T-cell (primary cell): ENCODE data around the gene MAP2K5. TPM values are rescaled to one million over a fixed set of nuclear protein-coding genes. Genes with fewer than 3 reads are reported as not detected.

ENCODE experiments used
- ATAC-seq, 4 experiments: fragments of 200-7000 bp in 3 of 4; fragments of 150-1000 bp in 1 of 4; cut with Tn5 transposase; replicated peaks in 1 of 4; 1 replicate in 3 of 4; 2 replicates in 1 of 4; pipeline ENCODE4 v1.10.0; 2021; ENCODE audit warnings: moderate library complexity in 3 of 4, mild to moderate bottlenecking in 2 of 4, moderate number of reproducible peaks in 1 of 4
- CTCF ChIA-PET, 2 donors: fragments of 300-600 bp; sonication (Branson Sonifier 250); formaldehyde crosslinking; loops; one replicate each; lab custom pipeline; 2022; ENCODE audit warnings: antibody characterized with exemption in 2 of 2; lab: Charles Lee
- POLR2A ChIA-PET, 2 donors: fragments of 300-600 bp; sonication (Branson Sonifier 250); formaldehyde crosslinking; loops; one replicate each; lab custom pipeline; 2022; ENCODE audit warnings: antibody characterized with exemption in 2 of 2; lab: Charles Lee
- DNase-seq, 35 experiments: peaks; one replicate each; pipeline versions ENCODE4 v3.0.0 to v3.0.0-alpha.2; 2013 to 2023
- H3K27ac ChIP-seq: one replicate; pipeline ENCODE4 v1.5.1; 2013; ENCODE audit warnings: low read length
- H3K27me3 ChIP-seq, 2 experiments: replicated peaks in 1 of 2; 1 replicate in 1 of 2; 2 replicates in 1 of 2; pipeline versions ENCODE4 v1.6.1 to v1.7.0; 2013; ENCODE audit warnings: low read length in 1 of 2, mixed read lengths in 1 of 2; ENCODE audit not compliant: control insufficient read depth in 2 of 2, insufficient read depth in 2 of 2; ENCODE audit errors: extremely low read depth in 1 of 2
- H3K36me3 ChIP-seq, 2 donors: 1 replicate in 1 of 2; 2 replicates in 1 of 2; pipeline versions ENCODE4 v1.6.1 to v1.7.0; 2013; ENCODE audit warnings: low read length in 1 of 2; ENCODE audit not compliant: control insufficient read depth in 2 of 2, insufficient read depth in 1 of 2; ENCODE audit errors: extremely low read depth in 1 of 2
- H3K4me1 ChIP-seq, 2 experiments: 1 replicate in 1 of 2; 2 replicates in 1 of 2; pipeline versions ENCODE4 v1.6.1 to v1.7.0; 2013; ENCODE audit warnings: low read length in 2 of 2, mixed read lengths in 1 of 2; ENCODE audit not compliant: insufficient read depth in 2 of 2, control insufficient read depth in 1 of 2; ENCODE audit errors: extremely low read depth in 1 of 2
- H3K4me3 ChIP-seq, 2 donors: 1 replicate in 1 of 2; 2 replicates in 1 of 2; pipeline versions ENCODE4 v1.5.1 to v1.7.0; 2013; ENCODE audit warnings: mild to moderate bottlenecking in 2 of 2, low read length in 1 of 2, moderate library complexity in 1 of 2; ENCODE audit not compliant: control insufficient read depth in 1 of 2; ENCODE audit errors: extremely low read depth in 1 of 2
- H3K9me3 ChIP-seq: 2 replicates; pipeline ENCODE4 v1.7.0; 2013
- H3K27ac Mint-ChIP-seq, 2 donors: one replicate each; pipeline ENCODE4 v1.8.0; 2020 to 2021; ENCODE audit warnings: mild to moderate bottlenecking in 2 of 2, mixed read lengths in 2 of 2
- H3K27me3 Mint-ChIP-seq, 2 donors: one replicate each; pipeline ENCODE4 v1.8.0; 2021 to 2022; ENCODE audit warnings: mixed read lengths in 2 of 2
- H3K36me3 Mint-ChIP-seq: one replicate; pipeline ENCODE4 v1.8.0; 2021; ENCODE audit warnings: mixed read lengths
- H3K4me1 Mint-ChIP-seq, 3 donors: one replicate each; pipeline ENCODE4 v1.8.0; 2020 to 2022; ENCODE audit warnings: mixed read lengths in 3 of 3, mild to moderate bottlenecking in 1 of 3
- H3K4me3 Mint-ChIP-seq, 3 donors: one replicate each; pipeline ENCODE4 v1.8.0; 2020 to 2022; ENCODE audit warnings: mild to moderate bottlenecking in 3 of 3, mixed read lengths in 3 of 3, moderate library complexity in 3 of 3
- H3K9me3 Mint-ChIP-seq, 3 donors: one replicate each; pipeline ENCODE4 v1.8.0; 2020 to 2022; ENCODE audit warnings: mixed read lengths in 3 of 3
- WGBS: methylation state at CpG from one replicate; pipeline ENCODE4 v1.1.5; 2013; ENCODE audit warnings: missing lambda C conversion rate; ENCODE audit not compliant: insufficient coverage; 5-methylcytosine and 5-hydroxymethylcytosine counted together
- total RNA-seq, 35 experiments: library from RNA in 6 of 35; stranded (reverse) in 6 of 35; fragments of 120-200 nt in 1 of 35; gene quantifications; one replicate each; pipeline versions ENCODE4 v1.2.1 to v1.2.4 and lab custom pipeline; 2013 to 2026

Gene MAP2K5
- total RNA-seq, 5 donors from 2014 or later (not counting 1 experiment from before 2014, with no cell fraction given): 24.5 to 35.5 (median 28.5) TPM

- Mint-ChIP-seq H3K36me3 (peaks cover 3% of the 10 kb centered on the region), H3K4me1 (peaks cover 62 to 80% (median 68%) of the 10 kb centered on the region in 3 donors), H3K27ac (peak overlapping the region; percentile 58 to 79), H3K9me3 (no peaks in the 10 kb centered on the region), H3K4me3 (peak overlapping the region in 1 of 3 donors; percentile 0), H3K27me3 (no peaks in the 10 kb centered on the region)
- no peaks in the 10 kb centered on the region for H3K36me3 ChIP-seq
- no peaks in the 10 kb centered on the region for H3K9me3 ChIP-seq
- POLR2A ChIA-PET: no interaction called here
- CTCF ChIA-PET: interaction anchor here in 1 of 2 donors (0.6 kb wide), 1 partner anchor 111 kb away, joined by 3 read pairs; no protein-coding TSS in a partner anchor
- H3K4me3 ChIP-seq: no peak overlapping the region
- WGBS: 80% methylated on average over 1 of the region's 1 CpG
- H3K4me1 ChIP-seq: peaks cover 34 to 44% of the 10 kb centered on the region in 2 experiments
- no peak for DNase-seq
- no peak overlapping the region for H3K27ac ChIP-seq
- H3K27me3 ChIP-seq: no peaks in the 10 kb centered on the region
- no peak for ATAC-seq
Observed at GRCh38 chr15:67755936-67756335, 213.4 kb downstream of the MAP2K5 start.

DNA sequence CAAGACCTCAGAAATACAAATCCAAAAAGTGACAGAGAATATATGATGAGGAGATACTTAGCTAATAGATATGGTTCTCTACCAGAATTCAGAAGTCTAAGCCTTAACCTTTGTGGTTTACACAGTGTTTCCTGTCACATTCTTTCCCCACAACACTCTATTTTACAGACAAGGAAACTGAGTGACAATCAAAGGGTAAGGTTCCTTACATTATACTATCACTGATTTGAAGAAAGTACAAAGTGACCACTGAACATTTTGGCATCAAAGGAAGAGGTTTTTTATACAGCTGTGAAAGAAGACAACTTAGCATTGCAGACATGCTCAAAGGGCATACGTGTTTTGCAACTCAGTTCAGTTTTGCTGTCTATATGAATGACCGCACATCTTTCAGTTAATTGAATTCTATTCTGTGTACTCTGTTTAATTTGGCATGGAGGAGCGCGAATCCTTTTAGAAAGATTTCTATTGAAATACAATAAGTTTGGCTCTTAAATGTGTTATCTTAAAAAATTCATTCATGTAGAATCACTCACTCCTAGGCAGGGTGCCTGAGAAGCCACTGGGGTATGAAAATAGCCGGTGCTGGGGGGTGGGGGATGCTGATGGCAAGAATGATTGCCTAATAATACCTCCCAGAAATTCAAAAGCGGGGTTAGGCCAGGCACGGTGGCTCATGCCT is 216.3 kb downstream of the MAP2K5 start:
- Histone ChIP-seq H3K4me3 (no peak overlapping the region), H3K27me3 (no peaks in the 10 kb centered on the region), H3K27ac (no peak overlapping the region), H3K9me3 (no peaks in the 10 kb centered on the region), H3K4me1 (peaks cover 42 to 68% of the 10 kb centered on the region in 2 experiments), H3K36me3 (no peaks in the 10 kb centered on the region)
- DNase-seq (peak in 1 of 35 experiments; percentile 49), ATAC-seq (peak; percentile 67 to 84 (median 80))
- H3K27me3 Mint-ChIP-seq: no peaks in the 10 kb centered on the region
- H3K9me3 Mint-ChIP-seq: no peaks in the 10 kb centered on the region
- peak overlapping the region in 2 of 3 donors; percentile 15 to 58 for H3K4me3 Mint-ChIP-seq
- peak overlapping the region; percentile 80 to 83 for H3K27ac Mint-ChIP-seq
- ChIA-PET POLR2A (interaction anchor here in 1 of 2 donors (0.6 kb wide), 1 partner anchor 26 kb away, joined by 3 read pairs; no protein-coding TSS in a partner anchor), CTCF (interaction anchor here in 1 of 2 donors (0.6 kb wide), 1 partner anchor 10 kb away, joined by 3 read pairs; no protein-coding TSS in a partner anchor)
- peaks cover 86 to 94% (median 90%) of the 10 kb centered on the region in 3 donors for H3K4me1 Mint-ChIP-seq
- WGBS: no CpG with 5 or more reads among the region's 7 CpGs
- peaks cover 4% of the 10 kb centered on the region for H3K36me3 Mint-ChIP-seq

DNA sequence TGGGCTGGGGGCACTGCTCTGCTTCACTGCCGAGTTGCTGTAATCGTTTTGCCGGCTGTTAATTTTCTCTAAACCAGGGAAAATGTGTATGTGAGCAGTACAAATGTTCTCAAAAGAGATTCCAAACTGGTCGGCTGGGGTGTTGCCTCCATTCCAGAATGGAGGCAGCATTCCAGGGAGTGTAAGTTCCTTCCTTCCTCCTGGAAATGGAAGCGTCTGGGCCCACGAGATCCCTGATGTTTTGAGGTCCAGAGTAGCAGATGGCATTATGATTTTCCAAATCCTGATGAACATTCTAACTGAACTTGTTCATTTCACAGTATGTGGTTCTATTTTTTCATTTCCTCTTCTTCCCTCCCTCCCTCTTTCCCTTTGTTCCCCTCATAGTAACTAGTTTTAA is 218.4 kb downstream of the MAP2K5 start:
- no peak for ATAC-seq
- Histone ChIP-seq H3K36me3 (no peaks in the 10 kb centered on the region), H3K27ac (no peak overlapping the region), H3K4me1 (peaks cover 35 to 69% of the 10 kb centered on the region in 2 experiments), H3K27me3 (no peaks in the 10 kb centered on the region), H3K4me3 (no peak overlapping the region), H3K9me3 (no peaks in the 10 kb centered on the region)
- H3K9me3 Mint-ChIP-seq: no peaks in the 10 kb centered on the region
- H3K4me3 Mint-ChIP-seq: peak overlapping the region in 1 of 3 donors; percentile 61
- no peak for DNase-seq
- H3K36me3 Mint-ChIP-seq: peaks cover 12% of the 10 kb centered on the region
- ChIA-PET CTCF (no interaction called here), POLR2A (interaction anchor here in 1 of 2 donors (0.6 kb wide), 1 partner anchor 463 kb away, joined by 5 read pairs; no protein-coding TSS in a partner anchor)
- H3K4me1 Mint-ChIP-seq: peaks cover 73 to 79% (median 74%) of the 10 kb centered on the region in 3 donors
- peak overlapping the region; percentile 64 to 73 for H3K27ac Mint-ChIP-seq
- H3K27me3 Mint-ChIP-seq: no peaks in the 10 kb centered on the region
- WGBS: 100% methylated on average over 4 of the region's 6 CpGs

DNA sequence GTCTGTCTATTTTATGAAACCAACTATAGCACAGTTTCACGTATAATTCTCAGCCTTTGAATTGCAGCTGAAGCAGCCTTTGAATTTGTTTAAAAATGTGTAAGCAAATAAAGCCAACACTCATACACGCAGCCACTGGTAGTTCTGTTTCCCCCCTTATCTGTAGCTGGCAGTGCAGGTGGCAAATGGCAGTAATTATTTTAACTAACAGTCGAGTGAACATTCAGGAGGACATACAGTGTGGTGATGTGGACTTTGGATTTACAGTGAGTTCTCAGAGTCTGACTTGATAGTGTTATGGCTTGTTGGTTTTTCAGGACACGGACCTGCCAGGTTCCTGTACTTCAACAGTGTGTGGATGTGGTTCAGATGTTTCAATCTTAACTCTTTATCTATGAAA is 218.8 kb downstream of the MAP2K5 start:
- Mint-ChIP-seq H3K4me1 (peaks cover 69 to 76% (median 74%) of the 10 kb centered on the region in 3 donors), H3K27ac (peak overlapping the region; percentile 64 to 73), H3K36me3 (peaks cover 16% of the 10 kb centered on the region), H3K4me3 (peak overlapping the region in 1 of 3 donors; percentile 61), H3K27me3 (no peaks in the 10 kb centered on the region), H3K9me3 (no peaks in the 10 kb centered on the region)
- Histone ChIP-seq H3K27me3 (no peaks in the 10 kb centered on the region), H3K36me3 (no peaks in the 10 kb centered on the region), H3K27ac (no peak overlapping the region), H3K9me3 (no peaks in the 10 kb centered on the region), H3K4me1 (peaks cover 34 to 65% of the 10 kb centered on the region in 2 experiments), H3K4me3 (no peak overlapping the region)
- ATAC-seq (no peak), DNase-seq (no peak)
- 63% methylated on average over 1 of the region's 4 CpGs for WGBS
- POLR2A ChIA-PET: interaction anchor here in 1 of 2 donors (0.6 kb wide), 1 partner anchor 463 kb away, joined by 5 read pairs; no protein-coding TSS in a partner anchor
- CTCF ChIA-PET: no interaction called here

DNA sequence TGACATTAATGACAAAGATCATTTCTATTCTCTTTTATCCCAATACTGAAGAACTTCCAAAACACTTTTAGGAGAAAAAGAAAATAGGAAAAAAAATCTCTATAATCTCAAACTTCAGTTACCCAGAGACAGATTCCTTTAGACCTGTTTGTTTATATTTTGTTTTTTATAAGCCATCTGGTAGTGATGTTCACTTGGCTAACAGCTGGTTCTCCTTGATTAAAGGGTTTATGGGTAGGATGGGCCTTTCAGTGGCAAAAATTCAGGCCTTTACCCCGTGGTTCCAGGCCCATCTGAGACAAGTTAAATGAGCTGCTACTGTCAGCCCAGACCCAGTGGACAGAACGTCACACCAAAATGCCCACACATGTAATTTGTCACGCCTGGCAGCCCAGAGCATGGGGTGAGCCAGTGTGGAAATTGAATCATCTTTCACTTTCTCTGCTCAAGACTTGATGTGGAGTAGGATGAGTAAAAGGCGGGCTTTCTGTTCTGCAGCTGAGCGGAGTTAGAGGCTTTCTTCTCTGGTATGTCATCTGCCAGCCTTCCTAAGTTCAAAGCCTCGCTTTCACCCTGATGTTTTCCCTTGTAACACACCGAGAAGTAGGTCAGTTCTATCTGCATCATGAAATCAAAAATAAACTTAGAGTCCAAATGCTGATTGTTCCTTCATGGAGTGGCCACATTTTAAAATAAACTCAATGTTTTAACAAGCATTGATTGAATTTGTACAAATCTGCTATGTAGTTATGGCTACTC is 220.3 kb downstream of the MAP2K5 start:
- peaks cover 62 to 64% (median 64%) of the 10 kb centered on the region in 3 donors for H3K4me1 Mint-ChIP-seq
- H3K27me3 Mint-ChIP-seq: no peaks in the 10 kb centered on the region
- DNase-seq: peak in 18 of 35 experiments; percentile 2 to 55 (median 19)

DNA sequence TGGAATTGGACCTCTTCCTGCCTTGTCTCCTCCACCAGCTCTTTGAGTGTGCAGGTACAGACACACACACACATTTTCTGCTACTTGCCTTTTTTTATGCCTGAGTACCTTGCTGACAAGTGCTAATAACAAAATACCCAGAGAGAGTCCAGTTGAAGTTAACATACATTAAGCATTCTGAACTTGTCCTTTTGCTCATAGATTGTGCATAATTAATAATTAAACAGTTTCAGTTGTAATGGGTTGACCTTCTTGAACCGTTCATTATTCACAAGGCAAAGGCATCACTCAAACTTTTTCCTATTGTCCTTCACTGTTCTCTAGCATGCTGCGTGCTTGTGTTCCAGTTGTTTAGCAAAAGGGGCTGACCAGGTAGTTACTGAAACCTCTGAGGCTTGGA is 223.2 kb downstream of the MAP2K5 start:
- H3K27ac ChIP-seq: no peak overlapping the region
- no peaks in the 10 kb centered on the region for H3K9me3 ChIP-seq
- POLR2A ChIA-PET: no interaction called here
- no peaks in the 10 kb centered on the region for H3K27me3 ChIP-seq
- 100% methylated on average over 1 of the region's 2 CpGs for WGBS
- H3K36me3 ChIP-seq: no peaks in the 10 kb centered on the region
- H3K27me3 Mint-ChIP-seq: no peaks in the 10 kb centered on the region
- peaks cover 13 to 36% of the 10 kb centered on the region in 2 experiments for H3K4me1 ChIP-seq
- H3K4me1 Mint-ChIP-seq: peaks cover 37 to 50% (median 42%) of the 10 kb centered on the region in 3 donors
- no peaks in the 10 kb centered on the region for H3K9me3 Mint-ChIP-seq
- H3K4me3 ChIP-seq: no peak overlapping the region
- DNase-seq: no peak
- no peak overlapping the region for H3K4me3 Mint-ChIP-seq
- CTCF ChIA-PET: interaction anchor here in 1 of 2 donors (1.0 kb wide), 1 partner anchor 15 kb away, joined by 3 read pairs; no protein-coding TSS in a partner anchor
- H3K27ac Mint-ChIP-seq: no peak overlapping the region
- H3K36me3 Mint-ChIP-seq: peaks cover 39% of the 10 kb centered on the region
- no peak for ATAC-seq

More for the DNA sequence above, 220.3 kb downstream of the MAP2K5 start:
- ChIA-PET POLR2A (no interaction called here), CTCF (interaction anchor here (0.6 kb wide), 2 partner anchors 22 to 138 kb away, joined by 3 to 5 read pairs; no protein-coding TSS in a partner anchor)
- peak; percentile 71 to 77 (median 76) for ATAC-seq
- peak overlapping the region; percentile 57 to 84 for H3K27ac Mint-ChIP-seq
- Histone ChIP-seq H3K4me1 (peaks cover 30 to 56% of the 10 kb centered on the region in 2 experiments), H3K27me3 (no peaks in the 10 kb centered on the region), H3K4me3 (no peak overlapping the region), H3K27ac (peak overlapping the region; percentile 6), H3K9me3 (no peaks in the 10 kb centered on the region), H3K36me3 (no peaks in the 10 kb centered on the region)
- H3K4me3 Mint-ChIP-seq: peak overlapping the region; percentile 29 to 61 (median 45)
- no peaks in the 10 kb centered on the region for H3K9me3 Mint-ChIP-seq
- 18% methylated on average over 2 of the region's 7 CpGs for WGBS
- H3K36me3 Mint-ChIP-seq: peaks cover 29% of the 10 kb centered on the region
